ENCODE measurements around the gene RHOH. TPM values are rescaled to one million over a fixed set of nuclear protein-coding genes. Genes with fewer than 3 reads are reported as not detected.

The RHOH gene, protein sequence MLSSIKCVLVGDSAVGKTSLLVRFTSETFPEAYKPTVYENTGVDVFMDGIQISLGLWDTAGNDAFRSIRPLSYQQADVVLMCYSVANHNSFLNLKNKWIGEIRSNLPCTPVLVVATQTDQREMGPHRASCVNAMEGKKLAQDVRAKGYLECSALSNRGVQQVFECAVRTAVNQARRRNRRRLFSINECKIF
- total RNA-seq, result not detected in 2 replicates

DNA sequence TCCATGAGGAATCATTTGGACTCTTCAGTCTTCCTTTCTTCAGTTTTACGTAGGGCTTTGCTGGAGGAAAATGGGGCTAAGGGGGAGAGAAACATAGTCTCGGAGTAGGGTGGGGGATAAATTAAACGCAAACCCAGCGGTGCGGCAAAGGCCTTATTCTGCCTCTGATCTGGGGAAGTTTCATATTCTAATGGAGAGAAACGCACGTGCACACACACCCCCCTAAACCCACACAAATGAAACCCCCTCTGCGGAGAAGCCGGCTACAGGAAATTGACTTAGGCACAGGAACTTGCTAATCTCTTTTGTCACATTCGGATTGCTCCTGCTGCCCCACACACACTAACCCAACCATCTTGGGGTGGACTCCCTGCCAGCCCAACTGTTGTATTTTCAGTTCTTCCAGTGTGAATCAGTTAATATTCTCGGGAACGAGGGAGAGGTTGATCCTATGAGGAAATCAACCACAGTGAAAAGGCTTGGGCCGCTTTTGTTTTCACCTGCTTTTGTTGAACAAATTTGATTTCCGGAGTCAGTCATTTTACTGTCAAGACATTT is at the start of gene RHOH:
RHOH (plus strand) TSS at position 308 of the 558 bp plus-strand sequence. CDS start 46,356 bp downstream, outside the sequence.

Other genes with a start within 250 kb of the RHOH start
- 43.8 and 49.5 TPM in 2 replicates for gene PDS5A, start 219.1 kb upstream of the RHOH start, total RNA-seq
- gene N4BP2, start 140.2 kb upstream of the RHOH start, total RNA-seq, result 3.1 and 7.3 TPM in 2 replicates
- gene CHRNA9, start 138.3 kb downstream of the RHOH start, total RNA-seq, result 0.62 TPM in 1 of 2 replicates, not detected in the other